Fibroblast of lung (primary cell): Measurements from ENCODE around the gene INHBE.

Experiments used
- CTCF ChIP-seq, 2 donors: IDR thresholded peaks in 1 of 2; conservative IDR thresholded peaks in 1 of 2; 1 replicate in 1 of 2; 2 replicates in 1 of 2; pipeline ENCODE4 v1.5.1; 2011 to 2012; ENCODE audit warnings: low read length in 2 of 2, control low read depth in 1 of 2, inconsistent platforms in 1 of 2, low read depth in 1 of 2, mild to moderate bottlenecking in 1 of 2
- EZH2 ChIP-seq: IDR thresholded peaks from 2 replicates; pipeline ENCODE4 v1.5.1; 2012; ENCODE audit warnings: low read length, control low read depth, mild to moderate bottlenecking; ENCODE audit errors: missing control alignments

DNA sequence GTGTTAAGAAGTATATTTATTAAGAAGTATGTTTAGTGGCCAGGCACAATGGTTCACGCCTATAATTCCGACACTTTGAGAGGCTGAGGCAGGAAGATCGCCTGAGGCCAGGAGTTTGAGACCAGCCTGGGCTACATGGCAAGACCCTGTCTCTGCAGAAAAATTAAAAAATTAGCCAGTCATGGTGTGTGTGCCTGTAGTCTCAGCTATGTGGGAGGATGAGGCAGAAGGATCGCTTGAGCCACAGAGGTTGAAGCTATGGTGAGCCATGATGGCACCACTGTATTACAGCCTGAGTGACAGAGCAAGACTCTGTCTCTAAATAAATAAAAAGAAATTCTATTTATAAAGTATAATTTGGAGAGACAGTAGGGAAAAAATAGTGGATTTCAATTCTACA, 44.6 kb upstream of the INHBE start:
- TF ChIP-seq CTCF (conservative IDR thresholded peaks at IDR 0.05 in 1 of 2, IDR thresholded peaks at IDR 0.05 in 1 of 2; ENCODE audit: low read depth in 1 of 2, low read length in 2 of 2) (no peak), EZH2 (no peak)
